Activated T-helper 1 cell treated with anti-CD3 and anti-CD28 coated beads, Interleukin-12 subunit alpha, Interleukin-12 subunit beta, Interleukin-2, Interleukin-4 antibody, amounts not matched to agents 30 ng/mL and 10 ng/mL and 1 ng/mL, durations not matched to agents 14 hours and 24 hours and 36 hours (primary cell): ENCODE results near the gene MBNL2. TPM values are rescaled to one million over a fixed set of nuclear protein-coding genes. Genes with fewer than 3 reads are reported as not detected.

ENCODE experiments used
- DNase-seq: peaks from one replicate; pipeline ENCODE4 v3.0.0; 2021; ENCODE audit warnings: low spot score
- H3K27ac Mint-ChIP-seq: one replicate; pipeline ENCODE4 v1.8.0; 2021; ENCODE audit warnings: mild to moderate bottlenecking, mixed read lengths
- H3K27me3 Mint-ChIP-seq: one replicate; pipeline ENCODE4 v1.8.0; 2022; ENCODE audit warnings: mild to moderate bottlenecking, moderate library complexity, mixed read lengths; ENCODE audit not compliant: insufficient read depth
- H3K36me3 Mint-ChIP-seq: one replicate; pipeline ENCODE4 v1.8.0; 2021; ENCODE audit warnings: low read depth, mixed read lengths
- H3K4me1 Mint-ChIP-seq: one replicate; pipeline ENCODE4 v1.8.0; 2021; ENCODE audit warnings: low read depth, mixed read lengths
- H3K4me3 Mint-ChIP-seq: one replicate; pipeline ENCODE4 v1.8.0; 2021; ENCODE audit warnings: mild to moderate bottlenecking, moderate library complexity, mixed read lengths
- H3K9me3 Mint-ChIP-seq: one replicate; pipeline ENCODE4 v1.8.0; 2021; ENCODE audit warnings: mixed read lengths
- intact Hi-C: fragments of 100-400 bp; cut with micrococcal nuclease; formaldehyde crosslinking; loops from one replicate; pipeline ENCODE4 v1.15.1; 2024
- total RNA-seq: library from RNA; stranded (reverse); gene quantifications from 2 replicates; pipeline ENCODE4 v1.2.3, GENCODE V29; 2022

The MBNL2 gene
- total RNA-seq, 1 donor from 2014 or later, result 20.7 TPM

GRCh38 chr13:97372936-97373335 lies 150.8 kb downstream of the MBNL2 start:
- intact Hi-C loops, result no loop called here

GRCh38 chr13:97373787-97374186 lies 151.7 kb downstream of the MBNL2 start:
- no peak overlapping the region for H3K27ac Mint-ChIP-seq
- no peak overlapping the region for H3K4me3 Mint-ChIP-seq
- no peak for DNase-seq
- H3K4me1 Mint-ChIP-seq, result peaks cover 10% of the 10 kb centered on the region
- intact Hi-C loops, result no loop called here
- H3K36me3 Mint-ChIP-seq, result peaks cover 4% of the 10 kb centered on the region
- H3K27me3 Mint-ChIP-seq, result no peaks in the 10 kb centered on the region
- no peaks in the 10 kb centered on the region for H3K9me3 Mint-ChIP-seq

More at GRCh38 chr13:97372936-97373335, 150.8 kb downstream of the MBNL2 start:
- no peak overlapping the region for H3K27ac Mint-ChIP-seq
- H3K9me3 Mint-ChIP-seq, result no peaks in the 10 kb centered on the region
- peaks cover 16% of the 10 kb centered on the region for H3K4me1 Mint-ChIP-seq
- no peaks in the 10 kb centered on the region for H3K27me3 Mint-ChIP-seq
- H3K36me3 Mint-ChIP-seq, result peaks cover 4% of the 10 kb centered on the region
- no peak for DNase-seq
- no peak overlapping the region for H3K4me3 Mint-ChIP-seq

GRCh38 chr13:97376981-97377380 lies 154.8 kb downstream of the MBNL2 start:
- no peaks in the 10 kb centered on the region for H3K9me3 Mint-ChIP-seq
- intact Hi-C loops, result no loop called here
- H3K4me1 Mint-ChIP-seq, result no peaks in the 10 kb centered on the region
- no peak overlapping the region for H3K4me3 Mint-ChIP-seq
- no peaks in the 10 kb centered on the region for H3K36me3 Mint-ChIP-seq
- no peak for DNase-seq
- no peaks in the 10 kb centered on the region for H3K27me3 Mint-ChIP-seq
- no peak overlapping the region for H3K27ac Mint-ChIP-seq

- no peak overlapping the region for H3K27ac Mint-ChIP-seq
- no peaks in the 10 kb centered on the region for H3K9me3 Mint-ChIP-seq
- H3K36me3 Mint-ChIP-seq, result peaks cover 2% of the 10 kb centered on the region
- DNase-seq, result no peak
- intact Hi-C loops, result no loop called here
- H3K4me3 Mint-ChIP-seq, result no peak overlapping the region
- no peaks in the 10 kb centered on the region for H3K27me3 Mint-ChIP-seq
- H3K4me1 Mint-ChIP-seq, result no peaks in the 10 kb centered on the region
These were observed 157.3 kb downstream of the MBNL2 start for GRCh38 chr13:97379386-97379785.

- intact Hi-C loops, result no loop called here
These were observed 158.6 kb downstream of the MBNL2 start for GRCh38 chr13:97380696-97381095.

GRCh38 chr13:97381189-97381588 lies 159.1 kb downstream of the MBNL2 start:
- DNase-seq, result no peak
- no peaks in the 10 kb centered on the region for H3K9me3 Mint-ChIP-seq

More at GRCh38 chr13:97380696-97381095, 158.6 kb downstream of the MBNL2 start:
- H3K36me3 Mint-ChIP-seq, result peaks cover 3% of the 10 kb centered on the region
- DNase-seq, result no peak
- H3K27me3 Mint-ChIP-seq, result no peaks in the 10 kb centered on the region
- no peak overlapping the region for H3K27ac Mint-ChIP-seq
- H3K4me1 Mint-ChIP-seq, result no peaks in the 10 kb centered on the region
- H3K9me3 Mint-ChIP-seq, result no peaks in the 10 kb centered on the region
- no peak overlapping the region for H3K4me3 Mint-ChIP-seq

GRCh38 chr13:97382276-97382675 lies 160.1 kb downstream of the MBNL2 start:
- intact Hi-C loops, result no loop called here
- no peak overlapping the region for H3K4me3 Mint-ChIP-seq
- DNase-seq, result no peak
- H3K27ac Mint-ChIP-seq, result no peak overlapping the region
- no peaks in the 10 kb centered on the region for H3K9me3 Mint-ChIP-seq
- peaks cover 7% of the 10 kb centered on the region for H3K4me1 Mint-ChIP-seq
- H3K27me3 Mint-ChIP-seq, result no peaks in the 10 kb centered on the region
- H3K36me3 Mint-ChIP-seq, result peaks cover 3% of the 10 kb centered on the region

More at GRCh38 chr13:97381189-97381588, 159.1 kb downstream of the MBNL2 start:
- Mint-ChIP-seq H3K27me3 (no peaks in the 10 kb centered on the region), H3K4me1 (no peaks in the 10 kb centered on the region), H3K27ac (no peak overlapping the region), H3K36me3 (peaks cover 3% of the 10 kb centered on the region), H3K4me3 (no peak overlapping the region)
- intact Hi-C loops, result no loop called here

- Mint-ChIP-seq H3K36me3 (peaks cover 3% of the 10 kb centered on the region), H3K27ac (no peak overlapping the region), H3K4me1 (peaks cover 11% of the 10 kb centered on the region), H3K9me3 (no peaks in the 10 kb centered on the region), H3K4me3 (no peak overlapping the region), H3K27me3 (no peaks in the 10 kb centered on the region)
- intact Hi-C loops, result no loop called here
- no peak for DNase-seq
These were observed 162.2 kb downstream of the MBNL2 start for GRCh38 chr13:97384371-97384770.

- no peak for DNase-seq
- Mint-ChIP-seq H3K4me1 (peaks cover 11% of the 10 kb centered on the region), H3K9me3 (no peaks in the 10 kb centered on the region), H3K27ac (no peak overlapping the region), H3K4me3 (no peak overlapping the region), H3K27me3 (no peaks in the 10 kb centered on the region), H3K36me3 (peaks cover 3% of the 10 kb centered on the region)
- intact Hi-C loops, result no loop called here
These were observed 163.0 kb downstream of the MBNL2 start for GRCh38 chr13:97385146-97385545.

- intact Hi-C loops, result no loop called here
- Mint-ChIP-seq H3K4me1 (peaks cover 11% of the 10 kb centered on the region), H3K9me3 (no peaks in the 10 kb centered on the region), H3K4me3 (no peak overlapping the region), H3K36me3 (peaks cover 3% of the 10 kb centered on the region), H3K27me3 (no peaks in the 10 kb centered on the region), H3K27ac (no peak overlapping the region)
- no peak for DNase-seq
These were observed 163.7 kb downstream of the MBNL2 start for GRCh38 chr13:97385854-97386253.

GRCh38 chr13:97386801-97387484 lies 164.8 kb downstream of the MBNL2 start:
- Mint-ChIP-seq H3K4me3 (no peak overlapping the region), H3K4me1 (peaks cover 11% of the 10 kb centered on the region), H3K36me3 (peaks cover 3% of the 10 kb centered on the region), H3K27me3 (no peaks in the 10 kb centered on the region), H3K9me3 (no peaks in the 10 kb centered on the region), H3K27ac (no peak overlapping the region)
- DNase-seq, result no peak
- intact Hi-C loops, result no loop called here

GRCh38 chr13:97387485-97387839 lies 165.3 kb downstream of the MBNL2 start:
- no peak for DNase-seq
- Mint-ChIP-seq H3K36me3 (peaks cover 3% of the 10 kb centered on the region), H3K9me3 (no peaks in the 10 kb centered on the region), H3K27ac (no peak overlapping the region), H3K4me1 (peaks cover 11% of the 10 kb centered on the region), H3K4me3 (no peak overlapping the region), H3K27me3 (no peaks in the 10 kb centered on the region)
- intact Hi-C loops, result no loop called here

- DNase-seq, result no peak
- Mint-ChIP-seq H3K4me3 (no peak overlapping the region), H3K27me3 (no peaks in the 10 kb centered on the region), H3K27ac (no peak overlapping the region), H3K36me3 (peaks cover 3% of the 10 kb centered on the region), H3K9me3 (no peaks in the 10 kb centered on the region), H3K4me1 (peaks cover 11% of the 10 kb centered on the region)
- intact Hi-C loops, result no loop called here
These were observed 165.8 kb downstream of the MBNL2 start for GRCh38 chr13:97387890-97388289.

- intact Hi-C loops, result no loop called here
- no peaks in the 10 kb centered on the region for H3K9me3 Mint-ChIP-seq
These were observed 166.2 kb downstream of the MBNL2 start for GRCh38 chr13:97388373-97388772.

More at GRCh38 chr13:97388373-97388772, 166.2 kb downstream of the MBNL2 start:
- H3K4me1 Mint-ChIP-seq, result peaks cover 11% of the 10 kb centered on the region
- no peaks in the 10 kb centered on the region for H3K27me3 Mint-ChIP-seq
- no peak for DNase-seq
- H3K4me3 Mint-ChIP-seq, result no peak overlapping the region
- H3K36me3 Mint-ChIP-seq, result peaks cover 3% of the 10 kb centered on the region
- H3K27ac Mint-ChIP-seq, result no peak overlapping the region
